HEK293T (cell line): ENCODE data around the gene DEFB110.

Experiments used
- CTCF ChIA-PET: fragments of 350-600 bp; formaldehyde crosslinking; extraction: SDS; loops from one replicate; lab custom pipeline; 2021; ENCODE audit warnings: antibody characterized with exemption, inconsistent platforms; lab: Yijun Ruan, JAX
- POLR2A ChIA-PET: fragments of 350-600 bp; formaldehyde crosslinking; extraction: SDS; loops from one replicate; lab custom pipeline; 2020; ENCODE audit warnings: antibody characterized with exemption, inconsistent platforms; lab: Yijun Ruan, JAX
- DNase-seq: peaks from one replicate; pipeline ENCODE4 v3.0.0; 2012; ENCODE audit warnings: mixed read lengths; ENCODE audit errors: extremely low spot score
- ARNT ChIP-seq: fragments of 450-650 bp; IDR thresholded peaks from 2 replicates; pipeline ENCODE4 v1.6.1; 2017; ENCODE audit warnings: mild to moderate bottlenecking
- BHLHE40 ChIP-seq: fragments of 450-650 bp; IDR thresholded peaks from 2 replicates; pipeline ENCODE4 v1.6.1; 2016; ENCODE audit warnings: mild to moderate bottlenecking, moderate library complexity, borderline replicate concordance
- CTBP1 ChIP-seq: fragments of 450-650 bp; IDR thresholded peaks from 2 replicates; pipeline ENCODE4 v1.6.1; 2016; ENCODE audit warnings: borderline replicate concordance
- ELF4 ChIP-seq: fragments of 450-650 bp; IDR thresholded peaks from 2 replicates; pipeline ENCODE4 v1.6.1; 2017; ENCODE audit warnings: antibody characterized with exemption
- FOXA1 ChIP-seq: fragments of 450-650 bp; IDR thresholded peaks from 2 replicates; pipeline ENCODE4 v1.6.1; 2016; ENCODE audit warnings: mild to moderate bottlenecking
- FOXK2 ChIP-seq: fragments of 450-650 bp; IDR thresholded peaks from 2 replicates; pipeline ENCODE4 v1.6.1; 2016; ENCODE audit warnings: mild to moderate bottlenecking
- FOXM1 ChIP-seq: fragments of 450-650 bp; IDR thresholded peaks from 2 replicates; pipeline ENCODE4 v1.6.1; 2017; ENCODE audit warnings: mild to moderate bottlenecking, borderline replicate concordance
- HDGF ChIP-seq: fragments of 450-650 bp; IDR thresholded peaks from 2 replicates; pipeline ENCODE4 v1.6.1; 2017; ENCODE audit warnings: antibody characterized with exemption, borderline replicate concordance
- L3MBTL2 ChIP-seq: fragments of 450-650 bp; conservative IDR thresholded peaks from 2 replicates; pipeline ENCODE4 v1.6.1; 2016; ENCODE audit warnings: mild to moderate bottlenecking
- LEF1 ChIP-seq: fragments of 450-650 bp; IDR thresholded peaks from 2 replicates; pipeline ENCODE4 v1.6.1; 2017; ENCODE audit warnings: mild to moderate bottlenecking, borderline replicate concordance
- NFRKB ChIP-seq: fragments of 450-650 bp; IDR thresholded peaks from 2 replicates; pipeline ENCODE4 v1.6.1; 2016; ENCODE audit warnings: mild to moderate bottlenecking, moderate library complexity
- SP1 ChIP-seq: fragments of 450-650 bp; IDR thresholded peaks from 2 replicates; pipeline ENCODE4 v1.6.1; 2017
- SUZ12 ChIP-seq: fragments of 450-650 bp; IDR thresholded peaks from 2 replicates; pipeline ENCODE4 v1.6.1; 2016; ENCODE audit warnings: mild to moderate bottlenecking
- TARDBP ChIP-seq: fragments of 450-650 bp; IDR thresholded peaks from 2 replicates; pipeline ENCODE4 v1.6.1; 2016
- ZNF384 ChIP-seq: fragments of 450-650 bp; IDR thresholded peaks from 2 replicates; pipeline ENCODE4 v1.6.1; 2016
- TF ChIP-seq, protein P1 (sequence below): fragments of 450-650 bp; IDR thresholded peaks from 2 replicates; pipeline ENCODE4 v1.6.1; 2016

Gene DEFB110

DNA sequence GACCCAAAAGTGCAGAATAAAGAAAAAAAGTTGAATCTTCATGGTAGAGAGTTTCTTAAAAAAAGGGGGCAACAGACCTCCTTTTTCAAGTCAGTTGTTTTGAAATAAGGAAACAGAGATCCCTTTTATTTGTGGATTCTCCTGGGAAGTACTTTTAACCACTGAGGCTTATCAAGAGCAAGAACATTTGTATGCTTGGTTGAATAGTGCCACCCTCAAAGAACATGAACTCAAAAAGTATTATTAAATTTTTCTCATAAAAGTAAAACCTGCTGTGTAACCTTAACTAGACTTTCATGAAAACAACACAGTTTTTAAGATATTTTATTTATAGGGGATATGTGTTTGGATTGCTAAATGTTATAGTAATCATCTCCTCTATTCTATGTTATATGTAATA lies at the start of gene DEFB110:
Gene DEFB110 (minus strand): TSS at position 101 of the 400 bp plus-strand sequence. CDS start 59 bp downstream, at position 42.
- no peak for TF ChIP-seq FOXA1
- ChIA-PET POLR2A (no interaction called here), CTCF (no interaction called here)
- no peak for DNase-seq

DNA sequence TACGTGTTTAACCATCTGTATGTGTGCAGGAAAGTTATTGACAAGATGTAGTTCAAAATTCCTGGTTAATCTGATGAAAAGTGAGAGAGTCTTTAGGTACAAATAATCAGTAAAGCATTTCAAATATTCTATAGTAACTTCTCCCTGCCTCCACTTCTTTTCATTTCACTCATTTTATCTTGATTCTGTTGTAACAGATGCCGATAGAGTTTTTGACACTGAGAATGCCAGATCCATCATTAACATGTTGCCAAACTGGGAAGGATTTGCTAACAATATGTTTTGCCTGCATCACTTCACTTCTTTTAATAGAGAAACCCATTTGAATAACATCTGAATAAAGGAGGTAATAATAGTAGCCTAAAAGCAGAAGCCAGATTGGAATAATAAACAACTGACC lies 48.3 kb upstream of the DEFB110 start:
- TF ChIP-seq CTBP1 (no peak), ARNT (no peak), L3MBTL2 (no peak), ELF4 (no peak), ZNF384 (no peak), HDGF (no peak), SP1 (no peak), SUZ12 (no peak), BHLHE40 (no peak), LEF1 (no peak), NFRKB (no peak), TARDBP (no peak), FOXA1 (no peak), FOXM1 (no peak), FOXK2 (no peak)
- TF ChIP-seq, protein P1, sequence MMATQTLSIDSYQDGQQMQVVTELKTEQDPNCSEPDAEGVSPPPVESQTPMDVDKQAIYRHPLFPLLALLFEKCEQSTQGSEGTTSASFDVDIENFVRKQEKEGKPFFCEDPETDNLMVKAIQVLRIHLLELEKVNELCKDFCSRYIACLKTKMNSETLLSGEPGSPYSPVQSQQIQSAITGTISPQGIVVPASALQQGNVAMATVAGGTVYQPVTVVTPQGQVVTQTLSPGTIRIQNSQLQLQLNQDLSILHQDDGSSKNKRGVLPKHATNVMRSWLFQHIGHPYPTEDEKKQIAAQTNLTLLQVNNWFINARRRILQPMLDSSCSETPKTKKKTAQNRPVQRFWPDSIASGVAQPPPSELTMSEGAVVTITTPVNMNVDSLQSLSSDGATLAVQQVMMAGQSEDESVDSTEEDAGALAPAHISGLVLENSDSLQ = no peak
- no peak for DNase-seq
- ChIA-PET CTCF (no interaction called here), POLR2A (no interaction called here)

DNA sequence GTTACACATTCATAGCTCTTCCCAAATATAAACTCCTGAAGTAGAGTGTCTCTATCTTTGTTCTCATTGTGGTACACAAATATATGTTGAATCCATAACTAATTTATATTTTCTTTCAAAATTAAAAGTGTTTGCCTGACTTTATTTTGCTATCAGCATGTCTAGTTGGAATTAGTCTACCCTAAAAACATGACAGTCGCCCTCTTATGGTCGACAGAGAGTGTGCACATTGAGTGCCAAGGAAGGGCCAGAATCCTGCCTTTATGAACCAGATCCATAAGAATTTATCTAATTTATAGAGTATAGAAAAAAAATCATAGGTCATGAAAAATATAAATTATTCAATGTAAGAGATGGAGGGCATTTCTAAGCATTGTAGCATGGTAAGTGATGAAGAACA lies 40.3 kb upstream of the DEFB110 start:
- POLR2A ChIA-PET = no interaction called here
- DNase-seq = peak; percentile 18

DNA sequence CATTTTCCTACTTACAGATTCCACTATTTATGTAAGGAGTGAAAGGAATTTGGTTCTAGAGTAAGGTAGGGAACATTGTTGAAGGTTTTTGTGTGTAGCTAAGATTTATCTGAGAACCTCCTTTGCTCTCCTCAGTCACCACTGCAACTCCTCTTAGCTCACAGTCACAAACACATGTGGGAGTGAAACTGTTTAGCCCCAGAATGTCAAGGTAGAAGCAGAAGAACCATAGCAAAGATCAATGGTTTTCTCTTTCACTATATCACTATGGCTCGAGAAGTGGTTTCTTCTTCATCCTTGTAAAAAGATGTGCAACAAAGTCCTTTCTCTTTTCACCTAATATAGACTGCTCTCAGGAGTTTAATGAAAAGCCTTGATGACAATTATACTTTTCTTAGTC lies 34.4 kb upstream of the DEFB110 start:
- no peak for DNase-seq
- POLR2A ChIA-PET = no interaction called here
- CTCF ChIA-PET = no interaction called here
- TF ChIP-seq FOXK2 (no peak), TARDBP (no peak), L3MBTL2 (no peak), ELF4 (no peak), BHLHE40 (no peak), SP1 (no peak), FOXA1 (no peak), LEF1 (no peak), ZNF384 (no peak), NFRKB (no peak), CTBP1 (no peak), FOXM1 (no peak), SUZ12 (no peak)
- TF ChIP-seq, protein P1 = no peak

More for the DNA sequence above, 40.3 kb upstream of the DEFB110 start:
- CTCF ChIA-PET = no interaction called here
- no peak for TF ChIP-seq CTBP1

DNA sequence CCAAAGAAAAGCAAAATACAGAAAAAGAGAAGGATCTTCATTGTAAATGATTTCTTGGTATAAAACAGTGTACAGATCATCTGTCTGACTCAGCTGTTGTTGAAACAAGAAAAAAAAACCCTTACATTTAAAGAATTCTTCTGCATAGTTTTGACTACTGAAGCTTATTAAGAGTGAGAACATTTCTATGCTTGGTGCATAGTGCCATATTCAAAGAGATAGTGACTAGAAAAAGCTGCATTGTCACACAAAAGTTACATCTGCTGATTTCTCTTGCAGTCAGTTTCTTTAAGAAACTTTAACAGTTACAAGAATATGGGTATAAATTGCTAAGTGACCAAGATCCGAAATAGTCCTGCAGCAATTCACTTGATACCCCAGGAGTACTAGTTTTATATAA lies 28.0 kb upstream of the DEFB110 start, which contains the start of gene DEFB112:
Gene DEFB112 (minus strand): TSS at position 101 of the 400 bp plus-strand sequence. CDS start 60 bp downstream, at position 41.
- CTCF ChIA-PET = no interaction called here
- TF ChIP-seq ELF4 (no peak), TARDBP (no peak), SP1 (no peak), FOXM1 (no peak), ZNF384 (no peak), FOXK2 (no peak), CTBP1 (no peak), SUZ12 (no peak), NFRKB (no peak), HDGF (no peak), ARNT (no peak), LEF1 (no peak)
- TF ChIP-seq, protein P1 = no peak
- POLR2A ChIA-PET = no interaction called here
- no peak for DNase-seq

DNA sequence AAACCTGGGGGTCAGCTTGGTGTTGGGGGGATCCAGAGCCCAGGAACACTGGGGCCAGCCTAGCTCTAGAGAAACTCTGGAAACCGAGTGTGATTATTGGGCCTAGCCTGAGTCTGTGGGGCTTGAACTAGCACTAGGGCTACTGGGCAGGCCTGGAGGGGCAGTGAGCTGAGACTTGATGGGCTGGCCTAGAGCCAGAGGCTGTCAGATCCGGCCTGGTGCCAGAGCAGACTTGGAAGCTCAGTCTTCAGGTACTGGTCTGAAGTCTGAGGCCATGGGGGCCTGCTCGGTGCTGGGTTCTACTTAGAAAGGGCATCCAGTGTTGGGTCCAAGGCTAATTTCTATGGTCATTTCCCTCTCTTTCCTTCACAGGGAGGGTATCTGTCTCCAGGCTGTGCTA lies 25.2 kb upstream of the DEFB110 start:
- no peak for TF ChIP-seq FOXM1
- POLR2A ChIA-PET = no interaction called here
- no peak for DNase-seq
- CTCF ChIA-PET = no interaction called here

DNA sequence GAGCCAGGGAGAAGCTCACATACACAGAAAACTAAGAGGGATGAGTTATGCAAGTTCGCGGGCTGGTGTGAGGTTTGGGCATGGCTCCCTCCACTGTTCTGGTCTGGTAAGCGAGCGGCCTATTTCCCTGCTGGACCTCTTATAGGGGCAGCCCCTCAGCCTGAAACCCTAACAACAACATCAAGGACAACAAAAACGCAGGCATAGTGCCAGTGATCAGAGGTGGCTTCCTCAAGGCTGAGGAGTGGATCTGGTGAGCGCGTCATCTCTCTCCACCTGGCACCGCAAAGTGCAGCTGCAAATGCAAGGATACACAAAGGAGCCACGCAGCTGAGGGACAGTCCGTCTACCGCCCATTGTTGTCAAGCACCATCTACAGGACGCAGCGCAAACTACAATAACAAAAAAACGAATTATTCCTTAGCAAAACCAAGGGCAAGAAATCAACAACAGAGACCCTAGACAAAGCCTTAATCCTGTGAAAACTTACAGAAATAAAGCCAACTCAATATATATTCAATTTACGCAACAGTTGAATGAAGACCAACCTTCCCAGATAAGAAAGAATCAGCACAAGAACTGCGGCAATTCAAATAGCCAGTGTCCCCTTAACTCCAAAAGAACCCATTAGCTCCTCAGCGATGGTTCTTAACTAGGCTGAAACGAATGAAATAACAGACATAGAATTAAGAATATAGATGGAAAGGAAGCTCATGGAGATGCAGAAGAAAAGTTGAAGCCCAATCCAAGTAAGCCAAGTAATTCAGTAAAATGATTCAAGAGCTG lies 9.2 kb upstream of the DEFB110 start:
- DNase-seq = peak; percentile 52
- ChIA-PET CTCF (interaction anchor here (0.6 kb wide), 4 partner anchors 17 to 389 kb away, joined by 3 read pairs; no protein-coding TSS in a partner anchor), POLR2A (no interaction called here)
- TF ChIP-seq FOXM1 (no peak), SP1 (no peak), TARDBP (no peak), CTBP1 (no peak), LEF1 (no peak), ARNT (no peak), SUZ12 (no peak), BHLHE40 (no peak), ELF4 (no peak), NFRKB (no peak), L3MBTL2 (no peak), ZNF384 (no peak), HDGF (no peak), FOXK2 (no peak), FOXA1 (no peak)
- TF ChIP-seq, protein P1 = no peak
